Kidney (tissue), 14 donors: ENCODE data around the gene KIF25. TPM values are rescaled to one million over a fixed set of nuclear protein-coding genes. Genes with fewer than 3 reads are reported as not detected.

ENCODE experiments used
- DNase-seq, 5 donors: peaks; one replicate each; pipeline ENCODE4 v3.0.0-alpha.2; 2013 to 2020
- FAIRE-seq: peaks from 2 replicates; lab custom pipeline; 2012; peaks lifted over from hg19 to GRCh38; lab: Jason Lieb, UNC
- H3K27ac ChIP-seq, 2 donors: one replicate each; pipeline ENCODE4 v1.7.0; 2013; ENCODE audit warnings: low read depth in 2 of 2, low read length in 2 of 2, inconsistent platforms in 1 of 2
- H3K27me3 ChIP-seq: one replicate; pipeline ENCODE4 v1.7.1; 2013; ENCODE audit warnings: low read length, inconsistent platforms; ENCODE audit not compliant: control insufficient read depth, insufficient read depth
- H3K36me3 ChIP-seq, 3 donors: one replicate each; pipeline versions ENCODE4 v1.7.0 to v1.7.1; 2013; ENCODE audit warnings: low read length in 3 of 3, control low read depth in 1 of 3, inconsistent platforms in 1 of 3; ENCODE audit not compliant: insufficient read depth in 3 of 3, control insufficient read depth in 2 of 3
- H3K4me1 ChIP-seq, 3 donors: one replicate each; pipeline versions ENCODE4 v1.7.0 to v1.7.1; 2013; ENCODE audit warnings: low read length in 3 of 3, inconsistent platforms in 1 of 3, low read depth in 1 of 3; ENCODE audit not compliant: control insufficient read depth in 2 of 3, insufficient read depth in 2 of 3
- H3K4me3 ChIP-seq, 3 donors: one replicate each; pipeline versions ENCODE4 v1.7.0 to v1.8.1; 2013; ENCODE audit warnings: low read length in 3 of 3, control low read depth in 1 of 3, inconsistent platforms in 1 of 3
- H3K9ac ChIP-seq, 3 donors: one replicate each; pipeline versions ENCODE4 v1.7.0 to v1.7.1; 2013; ENCODE audit warnings: low read length in 3 of 3, control low read depth in 1 of 3, inconsistent platforms in 1 of 3
- H3K9me3 ChIP-seq, 3 donors: one replicate each; pipeline versions ENCODE4 v1.7.0 to v1.7.1; 2013; ENCODE audit warnings: low read length in 3 of 3, control low read depth in 1 of 3, inconsistent platforms in 1 of 3; ENCODE audit not compliant: control insufficient read depth in 2 of 3, insufficient read depth in 1 of 3
- intact Hi-C: fragments of 100-400 bp; cut with DNase I; formaldehyde crosslinking; loops from one replicate; pipeline ENCODE4 v1.11.1; 2022
- polyA plus RNA-seq: library from polyadenylated mRNA; stranded (reverse); fragments of 350-450 nt; fragmentation: Illumina TruSeq; extraction: RNeasy Lipid Tissue Mini Kit (QIAGEN cat#74804); gene quantifications from one replicate; pipeline ENCODE4 v1.2.3, GENCODE V29; 2014; ENCODE audit warnings: low read depth, low replicate concordance; ENCODE audit not compliant: insufficient read depth
- total RNA-seq: library from RNA; stranded (reverse); fragmentation: NEBNext Ultra II Directional; extraction: Animal tissue kit (Norgen Biotek cat#: 25700); gene quantifications from one replicate; pipeline ENCODE4 v1.2.1, GENCODE V29; 2021
- TF ChIP-seq, protein P1 (sequence below): IDR thresholded peaks from 3 replicates; pipeline ENCODE4 v1.5.1; 2012; ENCODE audit warnings: mild to moderate bottlenecking, moderate library complexity, borderline replicate concordance; ENCODE audit not compliant: insufficient read depth; ENCODE audit errors: extremely low read depth
- donor health status: control.
- donor health status: control.
- donor health status: control.
- donor health status: control.
- donor health status: control.
- donor health status: DM: yes; HTN: yes; CAD: no.
- donor health status: Normal renal cell carcinoma (clear cell type).

KIF25 gene
- total and polyA plus RNA-seq, 2 donors from 2014 or later, result not detected

DNA sequence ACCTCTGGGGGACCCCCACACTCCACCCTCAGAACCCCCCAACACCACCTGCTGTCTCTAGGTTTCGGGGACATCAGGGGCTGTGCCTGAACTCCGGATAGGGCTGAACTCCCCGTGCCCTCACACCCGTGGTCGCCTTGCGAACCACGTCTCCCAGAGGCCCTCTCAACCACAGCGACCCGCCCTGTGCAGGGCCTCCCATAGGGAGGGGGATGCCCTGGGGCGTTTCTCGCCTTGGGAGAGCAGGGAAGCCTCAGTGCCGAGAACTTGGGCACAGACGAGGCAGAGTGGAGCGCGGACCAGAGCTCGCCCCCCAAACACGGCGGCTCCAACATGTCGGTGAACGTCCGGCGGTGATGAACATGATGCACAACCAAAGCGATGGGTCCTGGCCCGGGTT lies 74.8 kb downstream of the KIF25 start:
- intact Hi-C loops, result no loop called here
- no peak overlapping the region for H3K27ac ChIP-seq
- H3K27me3 ChIP-seq, result peaks cover 2% of the 10 kb centered on the region
- H3K4me3 ChIP-seq, result no peak overlapping the region
- H3K9me3 ChIP-seq, result peaks cover 0 to 3% (median 0%) of the 10 kb centered on the region in 3 donors
- FAIRE-seq (no peak), DNase-seq (no peak)
- H3K9ac ChIP-seq, result no peak overlapping the region
- peaks cover 6 to 10% (median 7%) of the 10 kb centered on the region in 3 donors for H3K36me3 ChIP-seq
- no peaks in the 10 kb centered on the region for H3K4me1 ChIP-seq
- TF ChIP-seq, protein P1, sequence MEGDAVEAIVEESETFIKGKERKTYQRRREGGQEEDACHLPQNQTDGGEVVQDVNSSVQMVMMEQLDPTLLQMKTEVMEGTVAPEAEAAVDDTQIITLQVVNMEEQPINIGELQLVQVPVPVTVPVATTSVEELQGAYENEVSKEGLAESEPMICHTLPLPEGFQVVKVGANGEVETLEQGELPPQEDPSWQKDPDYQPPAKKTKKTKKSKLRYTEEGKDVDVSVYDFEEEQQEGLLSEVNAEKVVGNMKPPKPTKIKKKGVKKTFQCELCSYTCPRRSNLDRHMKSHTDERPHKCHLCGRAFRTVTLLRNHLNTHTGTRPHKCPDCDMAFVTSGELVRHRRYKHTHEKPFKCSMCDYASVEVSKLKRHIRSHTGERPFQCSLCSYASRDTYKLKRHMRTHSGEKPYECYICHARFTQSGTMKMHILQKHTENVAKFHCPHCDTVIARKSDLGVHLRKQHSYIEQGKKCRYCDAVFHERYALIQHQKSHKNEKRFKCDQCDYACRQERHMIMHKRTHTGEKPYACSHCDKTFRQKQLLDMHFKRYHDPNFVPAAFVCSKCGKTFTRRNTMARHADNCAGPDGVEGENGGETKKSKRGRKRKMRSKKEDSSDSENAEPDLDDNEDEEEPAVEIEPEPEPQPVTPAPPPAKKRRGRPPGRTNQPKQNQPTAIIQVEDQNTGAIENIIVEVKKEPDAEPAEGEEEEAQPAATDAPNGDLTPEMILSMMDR, result no peak

GRCh38 chr6:168072730-168073129 lies 75.3 kb downstream of the KIF25 start:
- H3K4me3 ChIP-seq, result no peak overlapping the region
- H3K36me3 ChIP-seq, result peaks cover 6 to 10% (median 7%) of the 10 kb centered on the region in 3 donors
- peaks cover 0 to 4% (median 0%) of the 10 kb centered on the region in 3 donors for H3K4me1 ChIP-seq
- FAIRE-seq, result no peak
- H3K27me3 ChIP-seq, result peaks cover 2% of the 10 kb centered on the region
- H3K9ac ChIP-seq, result no peak overlapping the region
- intact Hi-C loops, result no loop called here
- TF ChIP-seq, protein P1, result no peak
- peaks cover 0 to 3% (median 0%) of the 10 kb centered on the region in 3 donors for H3K9me3 ChIP-seq
- H3K27ac ChIP-seq, result no peak overlapping the region
- peak in 1 of 5 donors; percentile 43 for DNase-seq

DNA sequence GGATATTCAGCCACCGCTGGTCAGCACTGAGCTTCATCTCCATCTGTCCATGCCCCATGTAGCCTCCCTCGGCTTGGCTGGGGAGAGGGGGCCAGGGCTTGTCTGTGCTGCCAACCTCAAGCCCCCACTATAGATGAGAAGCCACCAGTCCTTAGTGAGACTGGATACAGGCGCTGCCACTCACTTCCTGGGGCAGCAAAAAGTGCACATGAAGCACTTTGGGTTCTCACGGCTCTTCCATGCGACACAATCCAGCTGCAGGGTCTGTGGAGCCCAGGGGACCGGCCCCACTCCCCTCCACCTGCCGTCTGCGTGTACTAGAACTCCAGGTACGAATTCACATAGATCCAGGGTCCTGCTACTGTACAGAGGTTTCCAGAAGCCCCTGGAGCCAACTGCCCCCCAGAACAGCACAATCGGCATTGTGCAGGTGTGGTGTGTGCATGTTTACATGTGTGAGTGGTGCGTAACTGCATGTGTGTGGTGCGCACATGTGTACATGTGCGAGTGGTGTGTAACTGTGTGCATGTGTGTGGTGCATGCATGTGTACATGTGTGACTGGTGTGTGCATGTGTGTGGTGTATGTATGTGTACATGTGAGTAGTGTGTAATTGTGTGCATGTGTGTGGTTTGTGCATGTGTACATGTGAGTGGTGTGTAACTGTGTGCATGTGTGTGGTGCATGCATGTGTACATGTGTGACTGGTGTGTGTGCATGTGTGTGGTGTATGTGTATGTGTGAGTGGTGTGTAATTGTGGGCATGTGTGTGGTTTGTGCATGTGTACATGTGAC lies 76.7 kb downstream of the KIF25 start:
- no peak for FAIRE-seq
- peaks cover 6 to 10% (median 7%) of the 10 kb centered on the region in 3 donors for H3K36me3 ChIP-seq
- H3K4me3 ChIP-seq, result no peak overlapping the region
- H3K27me3 ChIP-seq, result peaks cover 2% of the 10 kb centered on the region
- H3K4me1 ChIP-seq, result peaks cover 0 to 6% (median 0%) of the 10 kb centered on the region in 3 donors
- intact Hi-C loops, result no loop called here
- H3K9ac ChIP-seq, result no peak overlapping the region
- TF ChIP-seq, protein P1, result no peak
- H3K9me3 ChIP-seq, result peaks cover 0 to 3% (median 0%) of the 10 kb centered on the region in 3 donors
- H3K27ac ChIP-seq, result no peak overlapping the region
- DNase-seq, result no peak
